Astrocyte of the spinal cord (primary cell): ENCODE measurements around the gene IL15RA.

Experiments used
- DNase-seq: peaks from one replicate; pipeline ENCODE4 v3.0.0; 2011; ENCODE audit warnings: low read depth, low spot score
- H3K4me3 ChIP-seq: 2 replicates; pipeline ENCODE4 v1.5.1; 2011; ENCODE audit warnings: low read depth, mild to moderate bottlenecking, low read length, moderate library complexity
- CTCF ChIP-seq: IDR thresholded peaks from 2 replicates; pipeline ENCODE4 v1.5.1; 2012; ENCODE audit warnings: low read depth, mild to moderate bottlenecking, low read length, inconsistent platforms
- in situ Hi-C: cut with HindIII; loops from 2 replicates; pipeline ENCODE4 v1.10.0; 2017; ENCODE audit warnings: low sequenced_read_pairs

Gene IL15RA

DNA sequence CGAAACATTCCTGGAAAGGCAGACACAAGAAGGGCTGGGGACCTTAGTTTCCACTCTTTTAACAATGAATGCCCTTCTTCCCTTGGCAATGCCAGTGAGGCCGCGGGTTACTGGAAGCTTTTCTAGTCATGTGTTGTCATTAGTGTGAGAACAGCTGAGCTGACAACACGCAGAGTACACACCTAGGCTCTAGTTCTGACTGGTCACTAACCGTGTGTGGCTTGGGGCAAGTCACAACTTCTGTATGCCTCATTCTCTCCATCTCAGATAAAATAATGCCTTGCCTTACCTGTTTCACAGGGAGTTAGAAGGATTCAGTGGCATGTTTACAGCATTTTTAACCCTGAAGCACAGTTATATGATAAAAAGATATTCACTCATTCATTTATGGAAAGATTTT, 55.6 kb downstream of the IL15RA start:
- H3K4me3 ChIP-seq: no peak overlapping the region
- TF ChIP-seq CTCF: no peak
- DNase-seq: no peak
- in situ Hi-C loops: no loop called here

GRCh38 chr10:5919568-5919967, 57.8 kb downstream of the IL15RA start:
- no peak for TF ChIP-seq CTCF
- no peak for DNase-seq
- in situ Hi-C loops: no loop called here
- H3K4me3 ChIP-seq: no peak overlapping the region

GRCh38 chr10:5918763-5919162, 58.6 kb downstream of the IL15RA start:
- DNase-seq: no peak
- in situ Hi-C loops: no loop called here
- no peak overlapping the region for H3K4me3 ChIP-seq
- no peak for TF ChIP-seq CTCF

GRCh38 chr10:5917305-5917704, 60.0 kb downstream of the IL15RA start:
- no peak for TF ChIP-seq CTCF
- no peak for DNase-seq
- H3K4me3 ChIP-seq: no peak overlapping the region
- in situ Hi-C loops: no loop called here

DNA sequence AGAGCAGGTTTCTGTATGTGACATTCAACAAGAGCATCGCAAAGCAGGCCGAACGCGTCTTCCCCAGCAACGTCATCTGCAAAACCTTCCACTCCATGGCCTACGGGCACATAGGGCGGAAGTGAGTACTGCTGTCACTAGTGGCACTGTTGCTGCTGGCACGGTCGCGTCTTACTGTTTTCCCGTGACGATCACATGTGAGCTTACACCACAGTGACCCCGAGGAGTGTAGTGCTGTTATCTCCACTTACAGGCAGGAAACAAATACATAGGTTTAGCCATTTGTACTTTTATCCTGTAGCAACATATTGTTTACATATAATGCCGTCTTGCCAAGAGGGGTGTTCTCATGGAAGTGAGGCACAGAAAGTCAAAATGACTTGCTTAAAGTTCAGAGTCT, 61.9 kb downstream of the IL15RA start:
- in situ Hi-C loops: no loop called here
- TF ChIP-seq CTCF: no peak
- no peak for DNase-seq
- no peak overlapping the region for H3K4me3 ChIP-seq

DNA sequence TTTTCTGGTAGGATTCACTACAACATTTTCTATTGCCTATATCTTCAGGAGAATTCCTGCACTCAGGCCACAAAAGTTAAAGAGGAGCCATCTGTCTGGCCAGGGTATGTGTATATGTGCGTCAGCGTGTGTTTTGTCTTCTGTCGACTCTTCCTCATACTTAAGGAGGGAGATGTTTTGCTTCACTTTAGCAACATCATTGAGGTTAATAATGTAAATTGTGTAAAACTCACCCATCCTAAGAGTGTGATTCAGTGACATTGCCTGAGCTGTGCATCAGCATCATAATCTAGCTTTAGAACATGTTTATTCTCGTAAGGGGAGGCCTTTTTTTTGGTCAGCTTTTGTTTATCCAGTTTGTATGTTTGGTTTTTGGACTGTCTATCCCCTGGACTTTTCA, 63.6 kb downstream of the IL15RA start:
- in situ Hi-C loops: no loop called here
- DNase-seq: no peak

More for the DNA sequence above, 63.6 kb downstream of the IL15RA start:
- H3K4me3 ChIP-seq: no peak overlapping the region
- no peak for TF ChIP-seq CTCF
